GM12874 (cell line): Measurements from ENCODE around the gene TM7SF2.

Experiments
- TF ChIP-seq, protein P1 (sequence below): IDR thresholded peaks from 2 replicates; pipeline ENCODE4 v1.5.1; 2011; ENCODE audit warnings: low read depth, mild to moderate bottlenecking, control low read depth, low read length, moderate library complexity; ENCODE audit not compliant: insufficient read depth

Gene TM7SF2

GRCh38 chr11:65116370-65117205 is 4.9 kb downstream of the TM7SF2 start:
- TF ChIP-seq, protein P1, sequence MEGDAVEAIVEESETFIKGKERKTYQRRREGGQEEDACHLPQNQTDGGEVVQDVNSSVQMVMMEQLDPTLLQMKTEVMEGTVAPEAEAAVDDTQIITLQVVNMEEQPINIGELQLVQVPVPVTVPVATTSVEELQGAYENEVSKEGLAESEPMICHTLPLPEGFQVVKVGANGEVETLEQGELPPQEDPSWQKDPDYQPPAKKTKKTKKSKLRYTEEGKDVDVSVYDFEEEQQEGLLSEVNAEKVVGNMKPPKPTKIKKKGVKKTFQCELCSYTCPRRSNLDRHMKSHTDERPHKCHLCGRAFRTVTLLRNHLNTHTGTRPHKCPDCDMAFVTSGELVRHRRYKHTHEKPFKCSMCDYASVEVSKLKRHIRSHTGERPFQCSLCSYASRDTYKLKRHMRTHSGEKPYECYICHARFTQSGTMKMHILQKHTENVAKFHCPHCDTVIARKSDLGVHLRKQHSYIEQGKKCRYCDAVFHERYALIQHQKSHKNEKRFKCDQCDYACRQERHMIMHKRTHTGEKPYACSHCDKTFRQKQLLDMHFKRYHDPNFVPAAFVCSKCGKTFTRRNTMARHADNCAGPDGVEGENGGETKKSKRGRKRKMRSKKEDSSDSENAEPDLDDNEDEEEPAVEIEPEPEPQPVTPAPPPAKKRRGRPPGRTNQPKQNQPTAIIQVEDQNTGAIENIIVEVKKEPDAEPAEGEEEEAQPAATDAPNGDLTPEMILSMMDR = no peak

- TF ChIP-seq, protein P1 = peak; percentile 86
These were observed 5.8 kb downstream of the TM7SF2 start, which contains the start of gene ZNHIT2 for GRCh38 chr11:65117206-65118096. TSS of gene ZNHIT2 (minus strand) at chr11:65117701. CDS start at chr11:65117653, 48 bp downstream.

GRCh38 chr11:65118097-65118837 is 6.6 kb downstream of the TM7SF2 start:
- TF ChIP-seq, protein P1 = no peak

DNA sequence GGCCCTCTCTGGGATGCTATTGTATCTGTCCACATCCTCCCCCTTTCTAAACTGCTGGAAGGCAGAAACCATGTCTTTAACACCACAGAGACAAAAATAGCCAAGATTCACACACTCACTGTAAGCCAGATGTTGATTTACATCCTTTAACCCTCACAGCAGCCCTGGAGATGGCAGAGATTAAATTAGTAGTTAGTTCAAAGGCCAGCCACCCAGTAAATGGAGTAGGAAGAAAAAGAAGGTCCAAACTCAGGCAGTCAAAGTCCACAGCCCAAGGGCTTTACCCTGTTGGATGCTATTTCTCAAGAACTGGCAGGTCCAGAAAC is 8.0 kb downstream of the TM7SF2 start:
- TF ChIP-seq, protein P1 = no peak

GRCh38 chr11:65120831-65121230 is 9.2 kb downstream of the TM7SF2 start:
- TF ChIP-seq, protein P1 = no peak

DNA sequence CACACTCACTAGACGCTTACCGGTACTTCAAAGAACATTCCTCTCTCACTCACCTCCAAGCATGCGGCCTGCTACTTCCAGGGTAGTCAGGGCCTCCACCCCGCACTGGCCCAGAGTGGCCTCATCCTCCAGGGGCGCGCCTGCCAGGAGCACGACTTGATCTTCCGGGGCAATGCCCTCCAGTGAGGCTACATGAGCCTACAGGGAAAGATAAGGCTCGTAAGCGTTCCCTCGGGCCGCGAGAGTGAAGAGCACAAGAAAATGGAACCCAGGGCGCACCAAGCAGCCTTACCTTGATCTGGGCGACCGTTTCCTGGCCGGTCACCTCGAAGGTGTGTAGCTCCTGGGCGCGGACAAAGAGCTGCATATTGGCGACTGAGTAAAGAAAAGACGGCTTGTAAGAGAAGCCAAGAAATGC is 9.8 kb downstream of the TM7SF2 start:
- TF ChIP-seq, protein P1 = no peak
